NCI-H2227 (cell line): ENCODE data around the gene NLRC5.
A peak's percentile ranks its signal among the peaks of the same experiment; 100 is the strongest.
"Not testable (repeated sequence)": the region's sequence is repeated elsewhere in the genome, so short reads cannot be mapped to it uniquely, and the experiment has no call there.

ENCODE experiments used
- DNase-seq: peaks from one replicate; lab custom pipeline; 2025; ENCODE audit not compliant: unreplicated experiment; lab: John Stamatoyannopoulos, UW

The NLRC5 gene

GRCh38 chr16:57045694-57046381 lies 56.5 kb downstream of the NLRC5 start:
- peak; percentile 53 for DNase-seq

- DNase-seq: no peak
These were observed 58.7 kb downstream of the NLRC5 start for GRCh38 chr16:57048095-57048494.

DNA sequence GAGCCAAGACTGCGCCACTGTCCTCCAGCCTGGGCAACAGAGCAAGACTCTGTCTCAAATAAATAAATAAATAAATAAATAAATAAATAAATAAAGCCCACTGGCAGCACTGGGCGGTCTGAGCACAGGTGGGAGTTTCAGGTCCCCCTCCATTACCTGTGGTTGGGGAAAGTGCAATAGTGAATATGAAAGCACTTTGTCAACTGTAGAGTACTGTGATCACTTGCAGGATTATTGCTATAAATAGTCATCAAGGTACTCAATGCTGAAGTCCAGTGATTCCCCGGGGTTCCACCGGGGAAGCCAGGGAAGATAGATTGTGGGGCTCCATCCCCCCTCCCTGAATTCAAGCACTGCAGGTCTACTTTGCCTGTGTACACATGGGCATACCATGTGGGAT lies 60.3 kb downstream of the NLRC5 start:
- no peak for DNase-seq

- DNase-seq: no peak
These were observed 62.4 kb downstream of the NLRC5 start for GRCh38 chr16:57051696-57052228.

DNA sequence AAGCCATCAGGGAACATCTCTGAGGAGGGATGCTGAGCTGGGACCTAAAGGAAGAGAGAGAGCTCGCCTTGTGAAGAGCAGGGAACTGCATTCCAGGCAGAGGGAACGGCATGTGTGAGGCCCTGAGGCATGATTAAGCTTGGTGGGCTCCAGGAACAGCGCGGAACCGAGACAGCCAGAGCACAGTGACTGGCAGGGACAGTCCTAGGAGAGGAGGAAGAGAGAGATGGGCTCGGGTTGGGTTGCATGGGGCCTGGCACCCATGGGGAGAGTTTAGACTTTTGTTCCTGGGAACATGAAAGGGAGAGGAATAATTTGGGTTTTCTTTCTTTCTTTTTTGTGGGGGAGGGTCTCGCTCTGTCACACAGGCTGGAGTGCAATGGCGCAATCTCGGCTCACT lies 63.8 kb downstream of the NLRC5 start:
- no peak for DNase-seq

DNA sequence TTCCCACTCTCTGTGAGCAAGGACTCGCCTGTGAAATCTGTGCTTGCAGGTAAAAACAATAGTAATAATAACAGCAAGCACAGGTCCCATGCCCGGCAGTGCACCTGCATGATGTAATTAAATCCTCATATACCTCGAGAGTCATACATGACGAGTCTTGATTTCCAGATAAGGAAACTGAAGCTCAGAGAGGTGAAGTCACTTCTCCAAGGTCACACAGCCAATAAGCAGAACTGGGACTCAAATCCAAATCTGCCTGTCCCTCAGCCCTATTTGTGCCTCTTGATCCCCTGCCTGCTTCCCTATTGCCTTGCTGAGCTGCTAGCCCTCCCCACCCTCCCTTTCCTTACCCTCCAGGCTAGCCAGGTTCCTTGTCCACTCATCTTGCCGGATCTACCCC lies 65.0 kb downstream of the NLRC5 start:
- no peak for DNase-seq

DNA sequence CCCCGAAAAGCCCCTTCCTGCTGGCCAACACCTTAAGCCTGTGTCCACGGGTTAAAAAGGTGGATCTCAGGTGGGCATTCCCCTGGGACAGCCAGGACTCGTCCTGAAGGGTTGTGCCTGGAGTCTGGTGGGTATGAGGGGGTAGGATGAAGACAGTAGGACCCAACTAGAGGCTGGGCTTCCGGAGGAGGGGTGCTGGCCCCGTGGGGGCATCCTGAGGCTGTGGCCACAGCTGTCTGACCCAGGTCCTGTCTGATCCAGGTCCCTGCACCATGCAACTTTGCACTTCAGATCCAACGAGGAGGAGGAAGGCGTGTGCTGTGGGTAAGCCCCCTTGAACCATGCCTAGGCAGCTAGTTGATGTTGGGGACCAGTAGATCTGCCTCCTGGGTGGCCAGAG lies 65.4 kb downstream of the NLRC5 start:
- no peak for DNase-seq

DNA sequence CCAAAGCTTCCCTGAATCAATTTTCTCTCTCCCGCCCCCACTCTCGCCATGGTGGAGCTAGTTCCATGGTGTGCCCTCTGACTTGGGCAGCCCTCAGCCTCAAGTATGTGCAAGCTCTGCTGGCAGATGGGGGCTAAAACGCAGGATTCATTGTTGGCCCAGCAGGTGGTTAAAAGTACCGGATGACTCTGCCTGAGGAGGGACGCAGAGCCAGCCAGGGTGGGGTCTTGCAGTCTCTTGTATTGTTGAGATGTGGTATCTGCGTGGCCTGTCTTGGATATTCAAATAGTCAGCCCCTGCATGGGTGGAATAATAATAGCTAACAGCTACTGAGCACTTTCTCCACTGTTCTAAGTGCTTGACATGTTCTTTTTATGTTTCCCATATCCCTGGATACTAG lies 66.3 kb downstream of the NLRC5 start:
- no peak for DNase-seq

- no peak for DNase-seq
These were observed 69.0 kb downstream of the NLRC5 start for GRCh38 chr16:57058291-57058861.

DNA sequence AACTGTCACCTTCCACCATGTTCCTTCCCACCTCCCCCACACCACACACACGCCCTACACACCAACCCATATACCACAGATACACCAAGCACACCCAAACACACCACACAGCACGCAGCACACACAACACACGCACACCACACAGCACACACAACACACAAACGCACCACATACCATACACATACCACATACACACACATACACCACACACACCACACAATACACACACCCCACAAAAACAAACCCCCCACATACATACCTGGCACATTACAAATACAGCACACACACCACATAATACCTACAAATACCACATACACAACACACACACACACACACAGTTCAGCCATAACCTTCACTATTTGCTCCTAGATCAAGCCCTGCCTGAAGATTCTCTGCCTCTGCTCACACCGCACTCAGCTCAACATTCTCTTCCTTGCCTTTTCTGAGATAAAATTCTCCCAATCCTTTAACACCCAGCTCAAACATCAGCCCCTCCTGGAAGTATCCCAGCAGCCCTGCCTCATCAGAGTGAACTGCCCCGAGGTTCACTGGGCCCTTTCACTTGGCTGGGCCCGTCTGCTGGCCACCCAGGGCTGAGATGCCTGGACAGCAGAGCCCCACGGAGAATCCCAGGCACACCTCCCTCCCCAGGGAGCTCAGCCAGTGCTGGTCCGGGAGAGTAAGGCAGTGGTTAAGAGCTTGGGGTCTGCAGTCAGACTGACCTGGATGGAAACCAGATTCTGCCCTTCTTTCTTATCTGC lies 71.1 kb downstream of the NLRC5 start:
- DNase-seq: no peak

- DNase-seq: no peak
These were observed 71.9 kb downstream of the NLRC5 start for GRCh38 chr16:57061084-57061905.

GRCh38 chr16:57062329-57062728 lies 73.0 kb downstream of the NLRC5 start:
- no peak for DNase-seq

- not testable (repeated sequence) for DNase-seq
These were observed 73.8 kb downstream of the NLRC5 start for GRCh38 chr16:57063189-57063588.

DNA sequence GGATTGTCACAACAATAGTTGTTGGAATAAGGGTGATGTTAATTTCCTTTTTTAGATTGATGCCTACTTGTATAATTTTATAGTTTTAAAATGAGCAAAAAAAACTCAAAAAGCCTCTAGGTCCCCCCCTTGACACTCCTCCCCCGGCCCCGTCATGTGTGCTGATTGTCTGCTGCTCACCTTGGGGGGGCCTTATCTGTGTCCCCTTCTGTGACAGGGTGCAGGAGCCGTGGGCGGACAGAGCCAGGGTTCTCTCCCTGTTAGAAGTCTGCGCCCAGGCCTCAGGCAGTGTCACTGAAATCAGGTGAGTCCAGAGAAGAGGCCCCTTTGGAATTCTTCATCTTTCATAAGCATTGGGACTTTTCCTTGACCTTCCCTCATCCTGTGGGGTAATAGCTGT lies 75.6 kb downstream of the NLRC5 start:
- no peak for DNase-seq

- DNase-seq: no peak
These were observed 77.3 kb downstream of the NLRC5 start for GRCh38 chr16:57066625-57067024.

DNA sequence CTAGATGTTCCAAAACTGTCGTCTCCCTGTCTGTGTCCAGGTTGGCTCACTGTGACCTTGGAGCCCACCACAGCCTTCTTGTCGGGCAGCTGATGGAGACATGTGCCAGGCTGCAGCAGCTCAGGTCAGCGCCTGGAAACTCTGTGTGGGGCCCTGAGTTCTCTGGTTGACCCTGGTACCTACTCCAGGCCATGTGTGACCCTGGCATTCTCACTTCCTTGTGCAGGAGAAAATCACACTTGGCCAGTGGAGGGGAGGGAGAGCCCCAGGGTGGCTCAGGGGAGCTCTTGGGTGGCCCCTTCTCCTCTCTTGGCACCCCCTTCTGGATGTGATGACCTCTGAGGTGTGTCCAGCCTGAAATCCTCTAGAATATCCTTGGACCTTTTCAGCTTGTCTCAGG lies 78.0 kb downstream of the NLRC5 start:
- no peak for DNase-seq

GRCh38 chr16:57069053-57069452 lies 79.7 kb downstream of the NLRC5 start:
- DNase-seq: no peak

GRCh38 chr16:57069635-57070370 lies 80.4 kb downstream of the NLRC5 start:
- DNase-seq: no peak

GRCh38 chr16:57070424-57070823 lies 81.1 kb downstream of the NLRC5 start:
- no peak for DNase-seq

- not testable (repeated sequence) for DNase-seq
These were observed 81.8 kb downstream of the NLRC5 start for GRCh38 chr16:57071081-57071732.
